CD4-positive, alpha-beta T cell treated with Interleukin-17A for 4 hours (primary cell): ENCODE data around the gene POLE3.
A peak's percentile ranks its signal among the peaks of the same experiment; 100 is the strongest.
"Not testable (repeated sequence)": the region's sequence is repeated elsewhere in the genome, so short reads cannot be mapped to it uniquely, and the experiment has no call there.

Experiments used
- DNase-seq: peaks from one replicate; pipeline ENCODE4 v3.0.0-alpha.2; 2020; ENCODE audit warnings: mixed read lengths

Gene POLE3

GRCh38 chr9:113401027-113401792 lies 9.3 kb downstream of the POLE3 start, which contains the start of gene ALAD:
Gene ALAD (minus strand): TSS chr9:113401284. CDS start chr9:113393559, 7,725 bp downstream.
- DNase-seq: peak; percentile 100

- DNase-seq: no peak
Observed at GRCh38 chr9:113399646-113400200, 10.8 kb downstream of the POLE3 start.

GRCh38 chr9:113398796-113399195 lies 11.7 kb downstream of the POLE3 start:
- no peak for DNase-seq

GRCh38 chr9:113397203-113397631 lies 13.3 kb downstream of the POLE3 start:
- DNase-seq: no peak

- no peak for DNase-seq
Observed at GRCh38 chr9:113395000-113395861, 15.2 kb downstream of the POLE3 start.

GRCh38 chr9:113393281-113393680 lies 17.2 kb downstream of the POLE3 start:
- no peak for DNase-seq

- DNase-seq: no peak
Observed at GRCh38 chr9:113391917-113392316, 18.6 kb downstream of the POLE3 start.

- DNase-seq: no peak
Observed at GRCh38 chr9:113390192-113390960, 20.1 kb downstream of the POLE3 start.

- DNase-seq: no peak
Observed at GRCh38 chr9:113389451-113389850, 21.0 kb downstream of the POLE3 start.

- DNase-seq: no peak
Observed at GRCh38 chr9:113388833-113389232, 21.6 kb downstream of the POLE3 start.

GRCh38 chr9:113387560-113388230 lies 22.8 kb downstream of the POLE3 start:
- DNase-seq: no peak

- DNase-seq: no peak
Observed at GRCh38 chr9:113386571-113387393, 23.7 kb downstream of the POLE3 start.

- DNase-seq: no peak
Observed at GRCh38 chr9:113381909-113382411, 28.5 kb downstream of the POLE3 start.

GRCh38 chr9:113381441-113381840 lies 29.0 kb downstream of the POLE3 start:
- not testable (repeated sequence) for DNase-seq

- DNase-seq: no peak
Observed at GRCh38 chr9:113380869-113381378, 29.6 kb downstream of the POLE3 start.

- not testable (repeated sequence) for DNase-seq
Observed at GRCh38 chr9:113379829-113380210, 30.7 kb downstream of the POLE3 start.

DNA sequence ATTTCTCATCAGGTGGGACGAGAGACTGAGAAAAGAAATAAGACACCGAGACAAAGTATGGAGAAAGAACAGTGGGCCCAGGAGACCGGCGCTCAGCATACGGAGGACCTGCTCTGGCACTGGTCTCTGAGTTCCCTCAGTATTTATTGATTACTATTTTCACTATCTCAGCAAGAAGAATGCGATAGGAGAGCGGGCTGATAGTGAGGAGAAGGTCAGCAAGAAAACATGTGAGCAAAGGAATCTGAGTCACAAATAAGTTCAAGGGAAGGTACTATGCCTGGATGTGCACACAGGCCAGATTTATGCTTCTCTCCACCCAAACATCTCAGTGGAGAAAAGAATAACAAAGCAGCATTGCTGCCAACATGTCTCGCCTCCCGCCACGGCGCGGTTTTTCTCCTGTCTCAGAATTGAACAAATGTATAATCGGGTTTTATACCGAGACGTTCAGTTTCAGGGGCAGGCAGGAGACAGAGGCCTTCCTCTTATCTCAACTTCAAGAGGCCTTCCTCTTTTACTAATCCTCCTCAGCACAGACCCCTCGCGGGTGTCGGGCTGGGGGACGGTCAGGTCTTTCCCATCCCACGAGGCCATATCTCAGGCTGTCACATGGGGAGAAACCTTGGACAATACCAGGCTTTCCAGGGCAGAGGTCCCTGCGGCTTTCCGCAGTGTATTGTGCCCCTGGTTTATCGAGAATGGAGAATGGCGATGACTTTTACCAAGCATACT lies 31.2 kb downstream of the POLE3 start:
- DNase-seq: not testable (repeated sequence)

- peak; percentile 95 for DNase-seq
Observed at GRCh38 chr9:113376634-113377567, 33.6 kb downstream of the POLE3 start, which contains the start of gene HDHD3. Gene HDHD3 (minus strand): TSS chr9:113376986. CDS start chr9:113374354, 2,632 bp downstream.
